HG03159 (cell line): ENCODE data around the gene TRMT61A.

ENCODE experiments used
- ATAC-seq: cut with Tn5 transposase; IDR thresholded peaks from one replicate; pipeline ENCODE4 v1.9.1; 2021; ENCODE audit warnings: mild to moderate bottlenecking, moderate library complexity; ENCODE audit not compliant: unreplicated experiment

TRMT61A gene

GRCh38 chr14:103528587-103529382 is at the start of gene TRMT61A:
Gene TRMT61A, plus strand, starts transcription at chr14:103529196. Its CDS starts 783 bp downstream, at chr14:103529979.
- peak; percentile 42 for ATAC-seq

- peak; percentile 84 for ATAC-seq
Observed at GRCh38 chr14:103480595-103480994, 48.4 kb upstream of the TRMT61A start.

GRCh38 chr14:103483600-103483999 is 45.4 kb upstream of the TRMT61A start:
- no peak for ATAC-seq

GRCh38 chr14:103485504-103485903 is 43.5 kb upstream of the TRMT61A start:
- ATAC-seq = no peak

GRCh38 chr14:103488071-103488470 is 40.9 kb upstream of the TRMT61A start:
- no peak for ATAC-seq

- ATAC-seq = no peak
Observed at GRCh38 chr14:103488960-103489359, 40.0 kb upstream of the TRMT61A start.

- ATAC-seq = no peak
Observed at GRCh38 chr14:103489621-103490020, 39.4 kb upstream of the TRMT61A start.

- ATAC-seq = no peak
Observed at GRCh38 chr14:103491691-103492090, 37.3 kb upstream of the TRMT61A start.

- no peak for ATAC-seq
Observed at GRCh38 chr14:103492156-103492925, 36.7 kb upstream of the TRMT61A start.

- ATAC-seq = no peak
Observed at GRCh38 chr14:103495854-103496253, 33.1 kb upstream of the TRMT61A start.

- ATAC-seq = no peak
Observed at GRCh38 chr14:103496776-103497175, 32.2 kb upstream of the TRMT61A start.

- no peak for ATAC-seq
Observed at GRCh38 chr14:103499709-103500108, 29.3 kb upstream of the TRMT61A start.

GRCh38 chr14:103500148-103500990 is 28.6 kb upstream of the TRMT61A start:
- no peak for ATAC-seq

GRCh38 chr14:103501041-103501870 is 27.7 kb upstream of the TRMT61A start:
- no peak for ATAC-seq

GRCh38 chr14:103501921-103502669 is 26.9 kb upstream of the TRMT61A start:
- ATAC-seq = no peak

- no peak for ATAC-seq
Observed at GRCh38 chr14:103502877-103503276, 26.1 kb upstream of the TRMT61A start.

GRCh38 chr14:103503296-103503695 is 25.7 kb upstream of the TRMT61A start:
- no peak for ATAC-seq

GRCh38 chr14:103504991-103505565 is 23.9 kb upstream of the TRMT61A start:
- no peak for ATAC-seq

GRCh38 chr14:103507751-103508150 is 21.2 kb upstream of the TRMT61A start:
- no peak for ATAC-seq
